ENCODE results near the gene CDR2L. TPM values are rescaled to one million over a fixed set of nuclear protein-coding genes. Genes with fewer than 3 reads are reported as not detected.
"Not testable (repeated sequence)": the region's sequence is repeated elsewhere in the genome, so short reads cannot be mapped to it uniquely, and the experiment has no call there.

The CDR2L gene
- total and polyA plus RNA-seq, 5 donors = 11.0 to 17.5 (median 13.8) TPM

- 34% methylated on average over 13 of the region's 13 CpGs for whole genome bisulfite sequencing
These were observed 24.1 kb downstream of the CDR2L start for GRCh38 chr17:75011401-75012095.

GRCh38 chr17:75012096-75012345, 24.6 kb downstream of the CDR2L start:
- H3K4me3 ChIP-seq (ENCODE audit: low read length) = peak overlapping the region; percentile 70
- WGBS = 24% methylated on average over 5 of the region's 5 CpGs
- DNase-seq (no peak), ATAC-seq (no peak)
- no peaks in the 10 kb centered on the region for H3K9me3 ChIP-seq (ENCODE audit: control insufficient read depth, low read length)
- H3K4me1 ChIP-seq (ENCODE audit: control insufficient read depth, insufficient read depth, low read length) = peaks cover 2% of the 10 kb centered on the region
- intact Hi-C loops (cut with DNase I) = loop anchor here in 1 of 4 donors (5.0 kb wide), 1 partner anchor 50 kb away; no protein-coding TSS in a partner anchor
- H3K27ac ChIP-seq (ENCODE audit: low read length) = peak overlapping the region; percentile 61
- H3K27me3 ChIP-seq (ENCODE audit: control insufficient read depth, insufficient read depth) = no peaks in the 10 kb centered on the region

More at GRCh38 chr17:75011401-75012095, 24.1 kb downstream of the CDR2L start:
- H3K4me3 ChIP-seq (ENCODE audit: low read length) = peak overlapping the region; percentile 70
- H3K9me3 ChIP-seq (ENCODE audit: control insufficient read depth, low read length) = no peaks in the 10 kb centered on the region
- no peaks in the 10 kb centered on the region for H3K27me3 ChIP-seq (ENCODE audit: control insufficient read depth, insufficient read depth)
- H3K27ac ChIP-seq (ENCODE audit: low read length) = peak overlapping the region; percentile 61
- peak; percentile 71 to 80 (median 71) for DNase-seq
- H3K4me1 ChIP-seq (ENCODE audit: control insufficient read depth, insufficient read depth, low read length) = peaks cover 2% of the 10 kb centered on the region
- peak; percentile 74 to 79 for ATAC-seq
- intact Hi-C loops (cut with DNase I) = loop anchor here in 1 of 4 donors (5.0 kb wide), 1 partner anchor 49 kb away; no protein-coding TSS in a partner anchor

- H3K27me3 ChIP-seq (ENCODE audit: control insufficient read depth, insufficient read depth) = no peaks in the 10 kb centered on the region
- peak within 1 kb of the TSS; percentile 70 for H3K4me3 ChIP-seq (ENCODE audit: low read length)
- peak within 1 kb of the TSS; percentile 61 for H3K27ac ChIP-seq (ENCODE audit: low read length)
- 2% methylated on average over 63 of the region's 63 CpGs for WGBS
- ATAC-seq (peak; percentile 94 to 95), DNase-seq (peak; percentile 86 to 94 (median 94))
- H3K9me3 ChIP-seq (ENCODE audit: control insufficient read depth, low read length) = no peaks in the 10 kb centered on the region
- peaks cover 2% of the 10 kb centered on the region for H3K4me1 ChIP-seq (ENCODE audit: control insufficient read depth, insufficient read depth, low read length)
- intact Hi-C loops (cut with DNase I) = loop anchor here in 1 of 4 donors (5.0 kb wide), 1 partner anchor 50 kb away; no protein-coding TSS in a partner anchor
These were observed 25.1 kb downstream of the CDR2L start, which contains the start of gene MRPL58 for GRCh38 chr17:75012346-75013091. Gene MRPL58, plus strand, starts transcription at chr17:75012670. Its CDS starts 17 bp downstream, at chr17:75012687.

GRCh38 chr17:75013092-75013559, 25.7 kb downstream of the CDR2L start:
- Histone ChIP-seq H3K4me1 (ENCODE audit: control insufficient read depth, insufficient read depth, low read length) (peaks cover 2% of the 10 kb centered on the region), H3K9me3 (ENCODE audit: control insufficient read depth, low read length) (no peaks in the 10 kb centered on the region), H3K27ac (ENCODE audit: low read length) (peak overlapping the region; percentile 3), H3K27me3 (ENCODE audit: control insufficient read depth, insufficient read depth) (no peaks in the 10 kb centered on the region), H3K4me3 (ENCODE audit: low read length) (peak overlapping the region; percentile 70)
- no peak for ATAC-seq
- DNase-seq = no peak
- under 1% methylated on average over 10 of the region's 10 CpGs for WGBS
- intact Hi-C loops (cut with DNase I) = loop anchor here in 1 of 4 donors (5.0 kb wide), 1 partner anchor 51 kb away; no protein-coding TSS in a partner anchor

GRCh38 chr17:75019146-75019545, 31.7 kb downstream of the CDR2L start:
- Histone ChIP-seq H3K27me3 (ENCODE audit: control insufficient read depth, insufficient read depth) (no peaks in the 10 kb centered on the region), H3K27ac (ENCODE audit: low read length) (no peak overlapping the region), H3K9me3 (ENCODE audit: control insufficient read depth, low read length) (no peaks in the 10 kb centered on the region), H3K4me3 (ENCODE audit: low read length) (no peak overlapping the region), H3K4me1 (ENCODE audit: control insufficient read depth, insufficient read depth, low read length) (no peaks in the 10 kb centered on the region)
- ATAC-seq (no peak), DNase-seq (no peak)
- intact Hi-C loops (cut with DNase I) = no loop called here
- 87% methylated on average over 5 of the region's 5 CpGs for WGBS

- WGBS = 92% methylated on average over 3 of the region's 3 CpGs
- no peak overlapping the region for H3K27ac ChIP-seq (ENCODE audit: low read length)
These were observed 32.3 kb downstream of the CDR2L start for GRCh38 chr17:75019710-75020109.

GRCh38 chr17:75020331-75021110, 33.1 kb downstream of the CDR2L start:
- DNase-seq = no peak
- Histone ChIP-seq H3K9me3 (ENCODE audit: control insufficient read depth, low read length) (no peaks in the 10 kb centered on the region), H3K27me3 (ENCODE audit: control insufficient read depth, insufficient read depth) (no peaks in the 10 kb centered on the region), H3K4me1 (ENCODE audit: control insufficient read depth, insufficient read depth, low read length) (no peaks in the 10 kb centered on the region), H3K27ac (ENCODE audit: low read length) (no peak overlapping the region), H3K4me3 (ENCODE audit: low read length) (no peak overlapping the region)
- 88% methylated on average over 19 of the region's 19 CpGs for WGBS
- intact Hi-C loops (cut with DNase I) = loop anchor here in 1 of 4 donors (10.0 kb wide), 1 partner anchor 56 kb away; no protein-coding TSS in a partner anchor
- no peak for ATAC-seq

More at GRCh38 chr17:75019710-75020109, 32.3 kb downstream of the CDR2L start:
- Histone ChIP-seq H3K9me3 (ENCODE audit: control insufficient read depth, low read length) (no peaks in the 10 kb centered on the region), H3K27me3 (ENCODE audit: control insufficient read depth, insufficient read depth) (no peaks in the 10 kb centered on the region), H3K4me1 (ENCODE audit: control insufficient read depth, insufficient read depth, low read length) (no peaks in the 10 kb centered on the region), H3K4me3 (ENCODE audit: low read length) (no peak overlapping the region)
- intact Hi-C loops (cut with DNase I) = loop anchor here in 1 of 4 donors (10.0 kb wide), 1 partner anchor 55 kb away; no protein-coding TSS in a partner anchor
- no peak for ATAC-seq
- DNase-seq = no peak

- ATAC-seq (no peak), DNase-seq (no peak)
- no peak overlapping the region for H3K4me3 ChIP-seq (ENCODE audit: low read length)
- H3K27me3 ChIP-seq (ENCODE audit: control insufficient read depth, insufficient read depth) = no peaks in the 10 kb centered on the region
- 89% methylated on average over 10 of the region's 10 CpGs for WGBS
- no peak overlapping the region for H3K27ac ChIP-seq (ENCODE audit: low read length)
- intact Hi-C loops (cut with DNase I) = loop anchor here in 1 of 4 donors (10.0 kb wide), 1 partner anchor 60 kb away; no protein-coding TSS in a partner anchor
- H3K4me1 ChIP-seq (ENCODE audit: control insufficient read depth, insufficient read depth, low read length) = no peaks in the 10 kb centered on the region
- H3K9me3 ChIP-seq (ENCODE audit: control insufficient read depth, low read length) = no peaks in the 10 kb centered on the region
These were observed 37.4 kb downstream of the CDR2L start for GRCh38 chr17:75024686-75025397.

- H3K27ac ChIP-seq (ENCODE audit: low read length); H3K4me3 ChIP-seq (ENCODE audit: low read length); ATAC-seq; H3K4me1 ChIP-seq (ENCODE audit: control insufficient read depth, insufficient read depth, low read length); H3K27me3 ChIP-seq (ENCODE audit: control insufficient read depth, insufficient read depth); DNase-seq; H3K9me3 ChIP-seq (ENCODE audit: control insufficient read depth, low read length): not testable (repeated sequence)
- WGBS = 84% methylated on average over 9 of the region's 9 CpGs
- intact Hi-C loops (cut with DNase I) = loop anchor here in 1 of 4 donors (10.0 kb wide), 1 partner anchor 61 kb away; no protein-coding TSS in a partner anchor
These were observed 37.9 kb downstream of the CDR2L start for GRCh38 chr17:75025398-75025734.

- ATAC-seq; H3K9me3 ChIP-seq (ENCODE audit: control insufficient read depth, low read length); H3K27me3 ChIP-seq (ENCODE audit: control insufficient read depth, insufficient read depth); H3K4me1 ChIP-seq (ENCODE audit: control insufficient read depth, insufficient read depth, low read length); DNase-seq; H3K27ac ChIP-seq (ENCODE audit: low read length); H3K4me3 ChIP-seq (ENCODE audit: low read length): not testable (repeated sequence)
- 68% methylated on average over 2 of the region's 2 CpGs for WGBS
- intact Hi-C loops (cut with DNase I) = loop anchor here in 1 of 4 donors (10.0 kb wide), 1 partner anchor 62 kb away; no protein-coding TSS in a partner anchor
These were observed 39.2 kb downstream of the CDR2L start for GRCh38 chr17:75026650-75027049.

Measured in right cardiac atrium (tissue), 5 donors.